ENCODE data around the gene STARD10.

The STARD10 gene

DNA sequence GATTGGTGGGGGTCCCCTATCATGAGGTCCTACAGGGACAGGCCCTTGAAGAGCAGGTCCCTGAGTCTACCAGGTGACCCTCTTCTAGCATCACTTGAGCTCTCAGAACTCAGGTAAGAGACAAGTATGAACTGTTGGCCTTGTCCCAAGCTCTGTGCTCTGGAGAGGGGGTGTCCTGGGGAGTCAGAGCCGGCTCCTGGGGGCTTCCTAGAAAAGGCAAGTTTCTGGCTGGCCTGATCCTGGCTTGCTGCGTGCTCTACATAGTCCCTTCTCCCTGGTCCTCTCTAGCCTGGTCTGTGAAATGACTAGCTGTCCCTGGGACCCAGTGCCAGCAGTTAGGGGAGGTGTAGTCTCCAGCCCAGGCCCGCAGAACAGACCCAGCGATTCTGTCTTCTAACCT, 31.8 kb upstream of the STARD10 start:
- H3K4me3 ChIP-seq (ENCODE audit: low read depth, low read length) = no peak overlapping the region
- TF ChIP-seq, protein P1, sequence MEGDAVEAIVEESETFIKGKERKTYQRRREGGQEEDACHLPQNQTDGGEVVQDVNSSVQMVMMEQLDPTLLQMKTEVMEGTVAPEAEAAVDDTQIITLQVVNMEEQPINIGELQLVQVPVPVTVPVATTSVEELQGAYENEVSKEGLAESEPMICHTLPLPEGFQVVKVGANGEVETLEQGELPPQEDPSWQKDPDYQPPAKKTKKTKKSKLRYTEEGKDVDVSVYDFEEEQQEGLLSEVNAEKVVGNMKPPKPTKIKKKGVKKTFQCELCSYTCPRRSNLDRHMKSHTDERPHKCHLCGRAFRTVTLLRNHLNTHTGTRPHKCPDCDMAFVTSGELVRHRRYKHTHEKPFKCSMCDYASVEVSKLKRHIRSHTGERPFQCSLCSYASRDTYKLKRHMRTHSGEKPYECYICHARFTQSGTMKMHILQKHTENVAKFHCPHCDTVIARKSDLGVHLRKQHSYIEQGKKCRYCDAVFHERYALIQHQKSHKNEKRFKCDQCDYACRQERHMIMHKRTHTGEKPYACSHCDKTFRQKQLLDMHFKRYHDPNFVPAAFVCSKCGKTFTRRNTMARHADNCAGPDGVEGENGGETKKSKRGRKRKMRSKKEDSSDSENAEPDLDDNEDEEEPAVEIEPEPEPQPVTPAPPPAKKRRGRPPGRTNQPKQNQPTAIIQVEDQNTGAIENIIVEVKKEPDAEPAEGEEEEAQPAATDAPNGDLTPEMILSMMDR (IDR thresholded peaks at IDR 0.05; ENCODE audit: borderline replicate concordance, insufficient read depth, low read depth, low read length) = no peak

DNA sequence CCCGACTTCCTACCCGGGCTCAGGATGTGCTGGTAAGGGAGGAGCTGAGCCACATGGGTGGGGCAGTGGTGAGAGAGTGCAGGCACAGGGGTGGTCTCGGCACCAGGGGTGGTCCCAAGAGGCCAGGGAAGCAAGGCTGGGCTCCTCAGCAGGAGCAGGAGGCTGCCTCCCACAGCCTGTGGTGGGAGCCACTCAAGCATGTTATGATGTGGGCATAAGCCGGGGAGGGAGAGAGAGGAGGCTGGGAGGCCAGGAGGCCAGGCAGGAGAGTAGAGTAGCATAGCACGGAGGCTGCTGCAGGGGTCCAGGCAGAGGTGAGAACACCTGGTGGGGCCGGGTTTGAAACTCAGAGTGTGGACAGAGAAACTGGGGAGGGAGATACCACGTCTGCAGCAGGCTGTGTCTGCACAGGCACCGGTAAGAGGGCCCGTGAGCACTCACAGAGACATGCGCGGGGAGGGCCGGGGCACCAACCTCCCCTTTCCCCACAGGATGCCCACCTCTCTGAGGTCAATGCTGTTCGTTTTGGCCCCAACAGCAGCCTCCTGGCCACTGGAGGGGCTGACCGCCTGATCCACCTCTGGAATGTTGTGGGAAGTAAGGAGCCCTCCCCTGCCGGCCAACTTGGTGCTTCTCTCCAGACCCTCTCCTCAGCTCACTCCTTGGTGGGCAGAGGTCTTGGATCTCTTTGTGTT, 31.1 kb upstream of the STARD10 start:
- H3K4me3 ChIP-seq (ENCODE audit: low read depth, low read length) = no peak overlapping the region

DNA sequence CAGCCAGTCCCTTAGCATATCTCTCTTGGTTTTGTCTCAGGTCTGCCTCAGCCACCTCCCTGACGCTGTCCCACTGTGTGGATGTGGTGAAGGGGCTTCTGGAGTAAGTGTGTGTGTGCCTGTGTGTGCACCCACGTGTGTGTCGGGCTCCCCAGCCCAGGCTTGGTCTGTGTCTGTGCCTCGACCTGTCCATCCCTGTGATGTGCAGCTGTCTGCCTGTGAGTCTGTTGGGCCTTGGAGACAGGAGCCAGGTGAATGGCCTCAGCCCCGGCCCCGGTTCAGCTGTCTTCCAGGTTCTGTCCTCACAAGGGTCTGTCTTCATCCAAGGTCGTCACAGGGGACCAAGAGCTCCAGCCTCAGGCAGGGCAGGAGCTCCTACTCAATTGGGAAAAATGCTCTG, 30.2 kb upstream of the STARD10 start:
- TF ChIP-seq, protein P1 (IDR thresholded peaks at IDR 0.05; ENCODE audit: borderline replicate concordance, insufficient read depth, low read depth, low read length) = no peak
- no peak overlapping the region for H3K4me3 ChIP-seq (ENCODE audit: low read depth, low read length)

More for the DNA sequence above, 31.1 kb upstream of the STARD10 start:
- TF ChIP-seq, protein P1 (IDR thresholded peaks at IDR 0.05; ENCODE audit: borderline replicate concordance, insufficient read depth, low read depth, low read length) = no peak

DNA sequence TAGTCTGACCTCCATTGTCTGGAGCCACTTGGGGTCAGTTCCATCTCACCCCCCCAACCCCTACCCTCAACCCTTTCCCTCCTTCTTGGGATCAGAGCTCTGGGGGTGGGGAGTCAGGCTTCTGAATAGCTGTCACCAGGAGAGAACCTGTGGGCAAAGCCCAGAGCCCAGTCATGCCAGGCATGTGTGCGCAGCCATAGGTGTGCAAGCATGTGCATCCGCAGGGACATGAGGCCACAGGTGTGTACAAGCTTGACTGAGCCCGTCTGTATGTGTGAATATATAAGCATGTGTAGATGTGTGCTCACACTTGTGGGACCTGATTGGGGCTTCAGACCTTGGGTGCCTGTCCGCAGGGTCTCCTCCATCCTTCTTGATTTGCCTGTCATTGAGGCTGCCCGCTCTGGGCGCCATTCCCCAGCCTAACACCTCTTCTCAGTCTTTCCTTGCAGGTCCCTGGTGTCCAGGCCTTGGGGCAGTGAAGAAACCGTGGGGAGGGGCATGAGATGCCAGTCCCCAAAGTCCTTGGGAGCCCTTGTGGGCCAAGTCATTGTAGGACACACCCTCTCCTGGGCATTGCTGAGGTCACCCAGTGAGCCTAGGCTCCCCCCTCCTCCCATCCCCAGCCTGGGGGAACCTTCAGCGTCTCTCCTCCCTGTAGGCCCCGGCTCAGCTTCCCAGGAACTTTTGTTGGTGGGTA, 29.4 kb upstream of the STARD10 start:
- TF ChIP-seq, protein P1 (IDR thresholded peaks at IDR 0.05; ENCODE audit: borderline replicate concordance, insufficient read depth, low read depth, low read length) = no peak
- H3K4me3 ChIP-seq (ENCODE audit: low read depth, low read length) = no peak overlapping the region

DNA sequence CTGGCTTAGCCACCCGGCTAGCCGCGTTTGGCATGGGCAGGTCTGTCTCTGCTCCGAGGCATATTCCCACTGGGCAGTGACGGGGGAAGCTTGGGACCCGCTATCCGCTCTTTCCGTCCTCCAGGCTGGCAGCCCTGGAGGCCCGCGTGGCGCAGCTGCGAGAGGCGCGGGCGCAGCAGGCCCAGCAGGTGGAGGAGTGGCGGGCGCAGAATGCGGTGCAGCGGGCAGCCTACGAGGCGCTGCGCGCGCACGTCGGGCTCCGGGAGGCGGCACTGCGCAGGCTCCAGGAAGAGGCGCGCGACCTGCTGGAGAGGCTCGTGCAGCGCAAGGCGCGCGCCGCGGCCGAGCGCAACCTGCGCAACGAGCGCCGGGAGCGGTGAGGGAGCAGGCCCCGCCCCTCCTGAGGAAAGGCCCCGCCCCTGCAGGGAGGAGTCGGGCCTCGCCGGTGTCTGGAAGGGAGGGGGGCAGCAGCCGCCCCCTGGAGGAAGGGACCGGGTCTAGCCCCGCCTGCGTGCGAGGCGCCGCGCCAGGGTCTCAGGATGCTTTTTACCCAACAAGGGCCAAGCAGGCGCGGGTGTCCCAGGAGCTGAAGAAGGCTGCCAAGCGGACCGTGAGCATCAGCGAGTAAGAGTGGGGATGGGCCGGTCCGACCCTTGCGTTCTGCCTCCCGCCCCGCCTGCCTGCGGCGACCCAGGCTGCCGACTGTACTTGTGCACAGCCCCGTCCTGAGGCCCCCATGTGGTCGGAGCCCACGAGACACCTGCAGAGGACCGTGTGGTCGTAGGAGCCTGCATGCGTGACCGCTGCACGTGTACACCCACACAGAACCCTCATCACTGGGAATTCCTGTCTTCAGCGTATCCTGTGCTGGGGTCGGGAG, 28.3 kb upstream of the STARD10 start:
- peak overlapping the region; percentile 53 for H3K4me3 ChIP-seq (ENCODE audit: low read depth, low read length)
- TF ChIP-seq, protein P1 (IDR thresholded peaks at IDR 0.05; ENCODE audit: borderline replicate concordance, insufficient read depth, low read depth, low read length) = no peak

DNA sequence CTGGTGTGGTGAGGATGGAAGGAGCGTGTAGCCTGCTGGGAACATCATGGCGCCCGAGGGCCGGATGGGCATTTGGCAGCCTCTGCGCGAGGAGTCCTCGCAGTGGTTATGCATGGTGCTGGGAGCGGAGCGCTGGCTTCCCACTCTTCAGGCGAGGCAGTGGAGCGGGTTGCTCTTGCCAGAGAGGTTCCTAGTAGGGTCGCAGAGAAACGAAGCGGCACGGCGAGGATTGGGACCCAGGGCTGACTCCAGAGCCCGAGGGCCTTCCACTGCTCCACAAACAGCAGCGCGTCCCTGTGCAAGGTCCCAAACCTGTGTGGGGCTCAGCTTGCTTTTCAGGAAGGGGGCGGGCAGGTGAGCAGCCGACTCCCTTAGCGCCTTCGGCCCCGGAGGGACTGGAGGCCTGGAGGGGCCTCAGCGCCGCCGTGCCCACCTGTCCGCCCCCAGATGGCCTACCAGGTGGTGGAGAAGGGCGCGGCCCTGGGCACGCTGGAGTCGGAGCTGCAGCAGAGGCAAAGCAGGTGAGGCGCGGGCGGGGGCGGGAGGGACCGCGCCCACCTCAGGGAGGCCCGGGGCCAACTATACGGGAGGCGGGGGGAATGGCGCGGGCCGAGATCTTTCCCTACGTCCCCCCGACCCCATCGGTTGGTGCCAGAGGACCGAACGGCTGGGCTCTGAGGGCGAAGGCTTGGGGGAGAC, 27.5 kb upstream of the STARD10 start:
- H3K4me3 ChIP-seq (ENCODE audit: low read depth, low read length) = peak overlapping the region; percentile 53
- TF ChIP-seq, protein P1 (IDR thresholded peaks at IDR 0.05; ENCODE audit: borderline replicate concordance, insufficient read depth, low read depth, low read length) = no peak

Data from GM12875 (cell line).